Activated CD4-positive, alpha-beta T cell treated with anti-CD3 and anti-CD28 coated beads for 24 hours (primary cell): ENCODE results near the gene TSSK1B.
"Not testable (repeated sequence)": the region's sequence is repeated elsewhere in the genome, so short reads cannot be mapped to it uniquely, and the experiment has no call there.

Source experiments
- DNase-seq, 2 donors: peaks; one replicate each; pipeline ENCODE4 v3.0.0-alpha.2; 2020; ENCODE audit warnings: low read depth in 2 of 2

TSSK1B gene

DNA sequence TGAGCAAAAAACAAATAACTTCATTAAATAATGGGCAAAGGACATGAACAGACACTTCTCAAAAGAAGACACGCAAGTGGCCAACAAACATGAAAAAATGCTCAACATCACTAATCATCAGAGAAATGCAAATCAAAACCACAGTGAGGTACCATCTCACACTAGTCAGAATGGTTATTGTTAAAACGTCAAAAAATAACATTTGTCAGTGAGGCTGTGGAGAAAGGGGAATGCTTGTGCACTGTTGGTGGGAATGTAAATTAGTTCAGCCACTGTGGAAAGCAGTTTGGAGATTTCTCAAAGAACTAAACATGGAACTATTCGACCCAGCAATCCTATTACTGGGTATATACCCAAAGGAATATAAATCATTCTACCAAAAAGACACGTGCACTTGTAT, 36.8 kb downstream of the TSSK1B start:
- not testable (repeated sequence) for DNase-seq

DNA sequence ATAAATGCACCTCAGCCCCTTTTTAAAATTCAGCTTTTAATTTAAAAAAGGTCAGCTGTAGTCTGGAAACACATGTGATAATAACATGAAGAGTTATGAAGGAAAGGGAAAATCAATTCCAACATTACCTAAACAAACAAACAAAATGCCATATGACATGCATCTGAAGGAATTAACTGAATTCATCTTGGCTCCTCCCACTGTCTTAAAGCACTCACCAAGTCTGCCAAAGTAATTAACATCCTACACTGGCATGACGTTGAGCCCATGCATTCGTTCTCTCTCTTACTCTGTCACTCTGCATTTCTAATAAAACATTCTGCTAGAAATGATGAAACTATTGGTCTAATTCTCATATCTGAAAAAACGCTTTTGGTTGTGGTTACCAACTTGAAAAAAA, 37.7 kb downstream of the TSSK1B start:
- no peak for DNase-seq

DNA sequence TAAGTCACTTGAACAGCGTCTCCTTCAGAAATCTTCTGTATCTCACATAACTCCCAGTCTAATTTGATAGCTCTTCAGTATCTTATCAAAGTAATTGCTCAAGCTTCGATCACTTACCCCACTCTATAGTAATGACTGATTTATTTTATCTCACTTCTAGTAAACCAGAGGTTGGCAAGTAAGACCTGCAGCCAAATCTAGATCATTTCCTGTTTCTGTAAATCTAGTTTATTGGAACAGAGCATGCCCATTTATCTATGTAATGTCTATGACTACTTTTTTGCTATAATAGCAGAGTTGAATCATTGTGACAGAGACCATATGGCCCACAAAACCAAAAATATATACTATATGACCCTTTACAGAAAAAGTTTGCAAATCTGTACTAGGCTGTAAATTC, 40.1 kb downstream of the TSSK1B start:
- no peak for DNase-seq

DNA sequence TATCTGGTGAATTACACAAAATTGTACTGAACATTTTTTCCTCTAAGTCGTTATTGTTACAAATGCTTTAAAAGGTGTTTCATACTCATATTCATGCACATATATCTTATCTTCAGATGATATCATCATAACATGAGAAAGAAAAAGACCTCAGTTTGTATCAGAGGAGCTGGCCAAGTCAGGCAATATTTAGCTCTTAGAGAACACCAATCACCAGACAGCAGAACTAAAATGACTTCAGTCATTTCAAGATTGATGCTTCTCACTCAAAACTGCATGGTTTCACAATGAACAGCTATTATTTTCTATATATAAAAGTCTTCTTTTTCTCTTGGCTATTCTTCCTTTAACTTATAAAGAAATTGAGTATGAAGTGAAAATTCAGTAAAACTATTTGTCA, 44.6 kb downstream of the TSSK1B start:
- DNase-seq: no peak

DNA sequence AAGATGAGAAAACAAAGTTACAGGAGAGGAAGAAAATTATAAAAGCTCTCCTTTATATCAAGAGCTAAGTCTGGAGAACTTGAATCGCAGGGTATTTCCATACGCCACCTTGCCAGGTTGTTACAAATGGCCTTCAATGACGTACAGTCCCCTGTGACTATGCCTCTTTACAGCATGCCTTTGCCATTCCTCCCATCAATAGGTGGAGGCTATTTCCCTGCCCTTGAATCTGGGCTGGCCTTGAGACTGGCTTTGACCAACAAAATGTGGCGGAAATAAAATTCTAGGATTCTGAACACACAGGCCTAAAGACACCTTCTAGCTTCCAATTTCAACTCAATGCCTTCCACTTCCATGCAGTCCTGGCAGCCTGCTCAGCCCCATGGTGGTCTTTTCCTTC, 45.7 kb downstream of the TSSK1B start:
- no peak for DNase-seq

- DNase-seq: no peak
Observed at GRCh38 chr5:113387844-113388243, 46.9 kb downstream of the TSSK1B start.

- DNase-seq: no peak
Observed at GRCh38 chr5:113384782-113385285, 50.0 kb downstream of the TSSK1B start.

DNA sequence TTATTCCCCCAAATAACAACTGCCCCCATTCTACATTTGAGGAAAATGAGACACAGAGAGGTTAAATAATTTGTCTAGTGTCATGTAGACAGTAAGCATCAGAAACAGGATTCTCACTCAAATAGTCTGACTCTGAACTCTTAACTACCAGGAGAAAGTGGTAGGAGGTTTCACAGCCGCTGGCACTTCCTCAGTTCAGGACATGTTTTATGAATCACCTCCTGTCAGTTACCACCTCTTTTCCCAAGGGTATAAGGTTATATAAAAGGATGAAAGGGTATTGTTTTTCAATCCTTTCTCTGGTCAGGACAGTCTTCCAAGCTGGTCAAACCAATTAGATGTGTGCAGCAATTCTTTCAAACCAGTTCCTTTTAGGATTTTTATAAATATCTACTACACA, 52.1 kb downstream of the TSSK1B start:
- DNase-seq: no peak
